Endothelial cell of umbilical vein (primary cell): Measurements from ENCODE around the gene KAT7. TPM values are rescaled to one million over a fixed set of nuclear protein-coding genes. Genes with fewer than 3 reads are reported as not detected.

Source experiments
- BruUV-seq: library from RNA; stranded (reverse); fragments of 400-500 nt; replicated peaks from 2 replicates; lab custom pipeline; 2021; lab: Mats Ljungman, UMichigan
- CTCF ChIA-PET: fragments of 300-600, 350-600 bp; sonication (Branson Sonifier 250); formaldehyde crosslinking; loops from one replicate; lab custom pipeline; 2021; ENCODE audit warnings: antibody characterized with exemption, inconsistent platforms; lab: Charles Lee
- POLR2A ChIA-PET: fragments of 300-600, 350-600 bp; sonication (Branson Sonifier 250); formaldehyde crosslinking; loops from one replicate; lab custom pipeline; 2021; ENCODE audit warnings: antibody characterized with exemption, inconsistent platforms; lab: Charles Lee
- DNase-seq: peaks from one replicate; pipeline ENCODE4 v3.0.0-alpha.2; 2011; ENCODE audit warnings: low read depth, low spot score
- FAIRE-seq: peaks from 2 replicates; lab custom pipeline; 2011; peaks lifted over from hg19 to GRCh38; lab: Jason Lieb, UNC
- H2AFZ ChIP-seq: 2 replicates; pipeline ENCODE4 v1.6.0; 2012; ENCODE audit warnings: low read depth, low read length, control low read depth, inconsistent platforms
- H3K27ac ChIP-seq: 2 replicates; pipeline ENCODE4 v1.5.1; 2011; ENCODE audit warnings: low read depth, mild to moderate bottlenecking, control low read depth, low read length, moderate library complexity; ENCODE audit not compliant: insufficient read depth
- H3K27me3 ChIP-seq, 2 experiments: 2 replicates each; pipeline versions ENCODE4 v1.6.0 to v1.6.1; 2011; ENCODE audit warnings: low read length in 2 of 2, mixed read lengths in 1 of 2; ENCODE audit not compliant: control insufficient read depth in 2 of 2, insufficient read depth in 2 of 2
- H3K36me3 ChIP-seq, 2 experiments: 2 replicates in 1 of 2; 3 replicates in 1 of 2; pipeline ENCODE4 v1.5.1; 2011; ENCODE audit warnings: low read length in 2 of 2, mild to moderate bottlenecking in 1 of 2, moderate library complexity in 1 of 2; ENCODE audit not compliant: control insufficient read depth in 2 of 2, insufficient read depth in 2 of 2; ENCODE audit errors: extremely low read depth in 1 of 2
- H3K4me1 ChIP-seq: 3 replicates; pipeline ENCODE4 v1.5.1; 2011; ENCODE audit warnings: mild to moderate bottlenecking, low read length; ENCODE audit not compliant: control insufficient read depth, insufficient read depth; ENCODE audit errors: extremely low read depth
- H3K4me2 ChIP-seq: 2 replicates; pipeline ENCODE4 v1.6.1; 2011; ENCODE audit warnings: low read length, control low read depth, mixed read lengths; ENCODE audit not compliant: insufficient read depth
- H3K4me3 ChIP-seq, 3 experiments: fragments of 200-600 bp in 1 of 3; sonication (generic), shearing (Covaris generic) in 1 of 3; replicated peaks in 1 of 3; 2 replicates each; pipeline ENCODE4 v1.5.1; 2011 to 2016; ENCODE audit warnings: control low read depth in 3 of 3, low read length in 3 of 3, mild to moderate bottlenecking in 2 of 3, inconsistent platforms in 1 of 3, low read depth in 1 of 3, moderate library complexity in 1 of 3; ENCODE audit not compliant: insufficient read depth in 1 of 3
- H3K79me2 ChIP-seq: 2 replicates; pipeline ENCODE4 v1.6.0; 2012; ENCODE audit warnings: low read length, inconsistent platforms; ENCODE audit not compliant: control insufficient read depth, insufficient read depth
- H3K9ac ChIP-seq: replicated peaks from 2 replicates; pipeline ENCODE3; 2011; ENCODE audit warnings: low read length, control low read depth; ENCODE audit not compliant: insufficient read depth; ENCODE audit errors: extremely low read depth
- H3K9me1 ChIP-seq: replicated peaks from 3 replicates; pipeline ENCODE4 v1.6.0; 2011; ENCODE audit warnings: mild to moderate bottlenecking, low read length; ENCODE audit not compliant: control insufficient read depth, insufficient read depth; ENCODE audit errors: extremely low read depth
- H3K9me3 ChIP-seq: replicated peaks from 2 replicates; pipeline ENCODE4 v1.5.1; 2012; ENCODE audit warnings: low read length, inconsistent platforms; ENCODE audit not compliant: control insufficient read depth, insufficient read depth
- H4K20me1 ChIP-seq: replicated peaks from 2 replicates; pipeline ENCODE3; 2011; ENCODE audit warnings: mild to moderate bottlenecking, low read length; ENCODE audit not compliant: control insufficient read depth, insufficient read depth; ENCODE audit errors: extremely low read depth
- CTCF ChIP-seq, 2 donors: IDR thresholded peaks; 1 replicate in 1 of 2; 2 replicates in 1 of 2; pipeline ENCODE4 v1.5.1; 2011; ENCODE audit warnings: low read length in 2 of 2, mild to moderate bottlenecking in 2 of 2, moderate library complexity in 2 of 2, control low read depth in 1 of 2, inconsistent platforms in 1 of 2, low read depth in 1 of 2; ENCODE audit not compliant: insufficient read depth in 1 of 2; ENCODE audit errors: extremely low read depth in 1 of 2
- EZH2 ChIP-seq: IDR thresholded peaks from 2 replicates; pipeline ENCODE4 v1.6.1; 2012; ENCODE audit warnings: borderline replicate concordance, low read depth, mild to moderate bottlenecking, moderate library complexity, low read length, inconsistent platforms; ENCODE audit not compliant: severe bottlenecking
- FOS ChIP-seq: IDR thresholded peaks from 2 replicates; pipeline ENCODE4 v1.6.1; 2011; ENCODE audit warnings: mild to moderate bottlenecking, low read length, moderate library complexity, borderline replicate concordance; ENCODE audit not compliant: insufficient read depth
- GATA2 ChIP-seq: IDR thresholded peaks from 2 replicates; pipeline ENCODE4 v1.7.0; 2011; ENCODE audit warnings: low read depth, mild to moderate bottlenecking, moderate library complexity, mixed read lengths, low read length; ENCODE audit not compliant: insufficient read length, insufficient read depth
- JUN ChIP-seq: IDR thresholded peaks from 2 replicates; pipeline ENCODE4 v1.6.1; 2011; ENCODE audit warnings: borderline replicate concordance, low read depth; ENCODE audit not compliant: insufficient read length, insufficient read depth
- MAX ChIP-seq: IDR thresholded peaks from 2 replicates; pipeline ENCODE4 v1.6.1; 2011; ENCODE audit not compliant: insufficient read depth, insufficient read length
- MYC ChIP-seq: IDR thresholded peaks from one replicate; pipeline ENCODE4 v1.6.1; 2011; ENCODE audit warnings: mild to moderate bottlenecking, low read depth, low read length
- POLR2A ChIP-seq: IDR thresholded peaks from 2 replicates; pipeline ENCODE4 v1.6.1; 2012; ENCODE audit warnings: low read depth, mild to moderate bottlenecking, control low read depth, low read length
- POLR2AphosphoS5 ChIP-seq: IDR thresholded peaks from 2 replicates; pipeline ENCODE4 v1.6.1; 2012; ENCODE audit warnings: low read depth, mild to moderate bottlenecking, control low read depth, low read length, moderate library complexity; ENCODE audit not compliant: insufficient read depth
- dilution Hi-C: fragments of 300-500 bp; cut with MboI; formaldehyde crosslinking; loops from one replicate; pipeline ENCODE4 v1.15.0; 2019; ENCODE audit warnings: low sequenced_read_pairs; ENCODE audit not compliant: extremely low pct_ligation_motif_present
- intact Hi-C: fragments of 100-400 bp; cut with micrococcal nuclease; formaldehyde crosslinking; loops from one replicate; pipeline ENCODE4 v1.10.0; 2022
- polyA plus RNA-seq, 4 experiments: library from polyadenylated mRNA; depleted of rRNA in 3 of 4; stranded (reverse) in 3 of 4; unstranded in 1 of 4; fragments of >200 nt; gene quantifications; 2 replicates each; pipeline versions ENCODE4 v1.2.1 to v1.2.3, GENCODE V29; 2011 to 2012; ENCODE audit warnings: missing spikeins in 1 of 4
- total RNA-seq: library from RNA; stranded (reverse); gene quantifications from 2 replicates; pipeline ENCODE4 v1.2.3, GENCODE V29; 2021

Gene KAT7
- total and polyA plus RNA-seq, 2 donors (not counting 3 experiments of a cell fraction or from before 2014, with no cell fraction given): 44.5 to 66.2 TPM

GRCh38 chr17:49819651-49820050 is 31.2 kb downstream of the KAT7 start:
- POLR2A ChIA-PET: no interaction called here
- CTCF ChIA-PET: no interaction called here
- H3K9me3 ChIP-seq: no peaks in the 10 kb centered on the region
- H3K4me3 ChIP-seq: no peak overlapping the region
- no peak overlapping the region for H2AFZ ChIP-seq
- BruUV-seq: no TSS peak
- peaks cover 45% of the 10 kb centered on the region for H3K4me1 ChIP-seq
- dilution Hi-C loops (no loop called here), intact Hi-C loops (no loop called here)
- TF ChIP-seq JUN (no peak), MYC (no peak), EZH2 (no peak), FOS (no peak), POLR2AphosphoS5 (no peak), POLR2A (no peak), GATA2 (no peak), MAX (no peak), CTCF (IDR thresholded peaks at IDR 0.05; ENCODE audit: extremely low read depth in 1 of 2, insufficient read depth in 1 of 2, low read depth in 1 of 2, low read length in 2 of 2) (no peak)
- DNase-seq (no peak), FAIRE-seq (no peak)
- no peak overlapping the region for H3K27ac ChIP-seq
- no peak overlapping the region for H3K4me2 ChIP-seq
- H3K9ac ChIP-seq: no peak overlapping the region
- no peaks in the 10 kb centered on the region for H4K20me1 ChIP-seq
- peaks cover 6% of the 10 kb centered on the region for H3K79me2 ChIP-seq
- H3K36me3 ChIP-seq: peaks cover 18 to 36% of the 10 kb centered on the region in 2 experiments
- no peaks in the 10 kb centered on the region for H3K27me3 ChIP-seq
- no peaks in the 10 kb centered on the region for H3K9me1 ChIP-seq
